Memory B cell (primary cell): ENCODE measurements around the gene NAT16.

Experiments used
- ATAC-seq: fragments of 150-1000 bp; cut with Tn5 transposase; 2 replicates; pipeline ENCODE4 v1.10.0; 2021; ENCODE audit warnings: low read depth, mild to moderate bottlenecking, moderate library complexity
- DNase-seq, 2 donors: peaks; one replicate each; pipeline ENCODE4 v3.0.0; 2022; ENCODE audit warnings: low spot score in 2 of 2
- H3K27ac Mint-ChIP-seq: one replicate; pipeline ENCODE4 v1.8.0; 2022; ENCODE audit warnings: mild to moderate bottlenecking, moderate library complexity, mixed read lengths
- H3K27me3 Mint-ChIP-seq: one replicate; pipeline ENCODE4 v1.8.0; 2022; ENCODE audit warnings: mixed read lengths
- H3K36me3 Mint-ChIP-seq: one replicate; pipeline ENCODE4 v1.8.0; 2022; ENCODE audit warnings: mild to moderate bottlenecking, mixed read lengths
- H3K4me1 Mint-ChIP-seq: one replicate; pipeline ENCODE4 v1.8.0; 2022; ENCODE audit warnings: mixed read lengths
- H3K4me3 Mint-ChIP-seq: one replicate; pipeline ENCODE4 v1.8.0; 2022; ENCODE audit warnings: mild to moderate bottlenecking, moderate library complexity, mixed read lengths
- H3K9me3 Mint-ChIP-seq: one replicate; pipeline ENCODE4 v1.8.0; 2022; ENCODE audit warnings: mixed read lengths

Gene NAT16

GRCh38 chr7:101170617-101171441 lies 9.3 kb downstream of the NAT16 start:
- DNase-seq (no peak), ATAC-seq (no peak)
- peaks cover 60% of the 10 kb centered on the region for H3K27me3 Mint-ChIP-seq
- peaks cover 45% of the 10 kb centered on the region for H3K4me1 Mint-ChIP-seq
- peaks cover 2% of the 10 kb centered on the region for H3K9me3 Mint-ChIP-seq
- H3K27ac Mint-ChIP-seq: peak overlapping the region; percentile 83
- peaks cover 4% of the 10 kb centered on the region for H3K36me3 Mint-ChIP-seq
- peak overlapping the region; percentile 22 for H3K4me3 Mint-ChIP-seq

- Mint-ChIP-seq H3K4me3 (no peak overlapping the region), H3K27me3 (peaks cover 59% of the 10 kb centered on the region), H3K27ac (no peak overlapping the region), H3K9me3 (peaks cover 4% of the 10 kb centered on the region), H3K36me3 (peaks cover 6% of the 10 kb centered on the region), H3K4me1 (peaks cover 48% of the 10 kb centered on the region)
- ATAC-seq (peak; percentile 53), DNase-seq (peak; percentile 79 to 87)
Observed at GRCh38 chr7:101169838-101170551, 10.1 kb downstream of the NAT16 start.

- ATAC-seq (no peak), DNase-seq (no peak)
- Mint-ChIP-seq H3K9me3 (peaks cover 4% of the 10 kb centered on the region), H3K4me1 (peaks cover 44% of the 10 kb centered on the region), H3K36me3 (peaks cover 6% of the 10 kb centered on the region), H3K4me3 (no peak overlapping the region), H3K27ac (no peak overlapping the region), H3K27me3 (peaks cover 58% of the 10 kb centered on the region)
Observed at GRCh38 chr7:101169110-101169837, 10.8 kb downstream of the NAT16 start.

- Mint-ChIP-seq H3K4me3 (no peak overlapping the region), H3K9me3 (peaks cover 2% of the 10 kb centered on the region), H3K27me3 (peaks cover 53% of the 10 kb centered on the region), H3K27ac (no peak overlapping the region), H3K36me3 (peaks cover 4% of the 10 kb centered on the region), H3K4me1 (peaks cover 39% of the 10 kb centered on the region)
- ATAC-seq: no peak
- DNase-seq: no peak
Observed at GRCh38 chr7:101168412-101169049, 11.6 kb downstream of the NAT16 start.

- H3K9me3 Mint-ChIP-seq: peaks cover 2% of the 10 kb centered on the region
- DNase-seq (no peak), ATAC-seq (no peak)
- H3K4me1 Mint-ChIP-seq: peaks cover 38% of the 10 kb centered on the region
- H3K27me3 Mint-ChIP-seq: peaks cover 51% of the 10 kb centered on the region
- H3K4me3 Mint-ChIP-seq: no peak overlapping the region
- H3K27ac Mint-ChIP-seq: no peak overlapping the region
- peaks cover 4% of the 10 kb centered on the region for H3K36me3 Mint-ChIP-seq
Observed at GRCh38 chr7:101167645-101168411, 12.3 kb downstream of the NAT16 start.

- H3K27ac Mint-ChIP-seq: no peak overlapping the region
Observed at GRCh38 chr7:101166909-101167644, 13.0 kb downstream of the NAT16 start.

GRCh38 chr7:101166648-101166908 lies 13.5 kb downstream of the NAT16 start:
- Mint-ChIP-seq H3K4me1 (peaks cover 34% of the 10 kb centered on the region), H3K27me3 (peaks cover 47% of the 10 kb centered on the region), H3K9me3 (peaks cover 2% of the 10 kb centered on the region), H3K4me3 (no peak overlapping the region), H3K27ac (no peak overlapping the region), H3K36me3 (peaks cover 2% of the 10 kb centered on the region)
- ATAC-seq (no peak), DNase-seq (no peak)

More at GRCh38 chr7:101166909-101167644, 13.0 kb downstream of the NAT16 start:
- H3K36me3 Mint-ChIP-seq: peaks cover 4% of the 10 kb centered on the region
- H3K4me3 Mint-ChIP-seq: no peak overlapping the region
- DNase-seq (no peak), ATAC-seq (no peak)
- peaks cover 37% of the 10 kb centered on the region for H3K4me1 Mint-ChIP-seq
- H3K9me3 Mint-ChIP-seq: peaks cover 2% of the 10 kb centered on the region
- H3K27me3 Mint-ChIP-seq: peaks cover 49% of the 10 kb centered on the region

- Mint-ChIP-seq H3K36me3 (peaks cover 3% of the 10 kb centered on the region), H3K4me1 (peaks cover 29% of the 10 kb centered on the region), H3K9me3 (peaks cover 2% of the 10 kb centered on the region), H3K27ac (peak overlapping the region; percentile 91), H3K4me3 (peak overlapping the region; percentile 85), H3K27me3 (peaks cover 42% of the 10 kb centered on the region)
- ATAC-seq (no peak), DNase-seq (no peak)
Observed at GRCh38 chr7:101165958-101166647, 14.0 kb downstream of the NAT16 start.

GRCh38 chr7:101165075-101165957 lies 14.8 kb downstream of the NAT16 start, which contains the start of gene VGF:
VGF (minus strand) TSS chr7:101165569; CDS start chr7:101164843, 726 bp downstream.
- H3K4me1 Mint-ChIP-seq: peaks cover 25% of the 10 kb centered on the region
- H3K27ac Mint-ChIP-seq: peak within 1 kb of the TSS; percentile 91
- peak within 1 kb of the TSS; percentile 85 for H3K4me3 Mint-ChIP-seq
- ATAC-seq (peak; percentile 93), DNase-seq (peak; percentile 91 to 95)
- H3K36me3 Mint-ChIP-seq: peaks cover 5% of the 10 kb centered on the region
- H3K9me3 Mint-ChIP-seq: peaks cover 2% of the 10 kb centered on the region
- H3K27me3 Mint-ChIP-seq: peaks cover 35% of the 10 kb centered on the region

- peak in 1 of 2 donors; percentile 38 for DNase-seq
Observed at GRCh38 chr7:101164071-101164840, 15.8 kb downstream of the NAT16 start.

More at GRCh38 chr7:101164071-101164840, 15.8 kb downstream of the NAT16 start:
- ATAC-seq: no peak
- peak overlapping the region; percentile 67 for H3K4me3 Mint-ChIP-seq
- H3K4me1 Mint-ChIP-seq: peaks cover 18% of the 10 kb centered on the region
- H3K27ac Mint-ChIP-seq: peak overlapping the region; percentile 91
- peaks cover 27% of the 10 kb centered on the region for H3K27me3 Mint-ChIP-seq
- H3K9me3 Mint-ChIP-seq: peaks cover 2% of the 10 kb centered on the region
- peaks cover 14% of the 10 kb centered on the region for H3K36me3 Mint-ChIP-seq
